Loucy (cell line): ENCODE measurements around the gene MUSK.

Experiments used
- H2AFZ ChIP-seq: fragments of 200-600 bp; sonication (generic); 2 replicates; pipeline ENCODE4 v1.6.0; 2016; ENCODE audit warnings: antibody characterized with exemption, mild to moderate bottlenecking, low read length, moderate library complexity
- H3F3A ChIP-seq: fragments of 200-600 bp; 2 replicates; pipeline ENCODE4 v1.6.0; 2016; ENCODE audit warnings: antibody characterized with exemption, low read depth, mild to moderate bottlenecking
- H3K27me3 ChIP-seq: fragments of 200-600 bp; sonication (generic); 2 replicates; pipeline ENCODE4 v1.6.1; 2014; ENCODE audit warnings: low read length, mild to moderate bottlenecking; ENCODE audit not compliant: insufficient read depth, poor library complexity, severe bottlenecking
- H3K36me3 ChIP-seq: fragments of 200-600 bp; sonication (generic); 2 replicates; pipeline ENCODE4 v1.6.1; 2016; ENCODE audit warnings: low read length; ENCODE audit not compliant: insufficient read depth
- H3K4me1 ChIP-seq: fragments of 200-600 bp; sonication (generic); 2 replicates; pipeline ENCODE4 v1.5.1; 2014; ENCODE audit warnings: low read length, mild to moderate bottlenecking; ENCODE audit not compliant: insufficient read depth, poor library complexity, severe bottlenecking
- H3K4me2 ChIP-seq: fragments of 200-600 bp; sonication (generic); 2 replicates; pipeline ENCODE4 v1.6.0; 2014; ENCODE audit warnings: antibody characterized with exemption, low read length, low read depth, mild to moderate bottlenecking; ENCODE audit not compliant: poor library complexity, severe bottlenecking
- H3K4me3 ChIP-seq: fragments of 200-600 bp; sonication (generic); 2 replicates; pipeline ENCODE4 v1.5.1; 2014; ENCODE audit warnings: low read length, mild to moderate bottlenecking, mixed read lengths; ENCODE audit not compliant: poor library complexity, severe bottlenecking
- H3K79me2 ChIP-seq: fragments of 200-600 bp; sonication (generic); 2 replicates; pipeline ENCODE4 v1.6.1; 2014; ENCODE audit warnings: low read length; ENCODE audit not compliant: insufficient read depth
- H3K9ac ChIP-seq: fragments of 200-600 bp; sonication (generic); 2 replicates; pipeline ENCODE4 v1.6.0; 2014; ENCODE audit warnings: mild to moderate bottlenecking, low read depth, low read length, moderate library complexity; ENCODE audit not compliant: poor library complexity, severe bottlenecking
- H3K9me2 ChIP-seq: fragments of 200-600 bp; sonication (generic); replicated peaks from 2 replicates; pipeline ENCODE4 v1.6.1; 2016; ENCODE audit warnings: low read depth, low read length, mixed read lengths
- H3K9me3 ChIP-seq: fragments of 200-600 bp; sonication (generic); 2 replicates; pipeline ENCODE4 v1.6.1; 2014; ENCODE audit warnings: mild to moderate bottlenecking, antibody characterized with exemption, low read length, low read depth; ENCODE audit not compliant: insufficient read depth
- H4K20me1 ChIP-seq: fragments of 200-600 bp; sonication (generic); 2 replicates; pipeline ENCODE4 v1.6.0; 2014; ENCODE audit warnings: antibody characterized with exemption, low read length, mild to moderate bottlenecking; ENCODE audit not compliant: insufficient read depth, poor library complexity, severe bottlenecking
- CTCF ChIP-seq: fragments of 200-600 bp; sonication (generic); conservative IDR thresholded peaks from 2 replicates; pipeline ENCODE4 v1.5.1; 2014; ENCODE audit warnings: mild to moderate bottlenecking, antibody characterized with exemption, low read length
- EZH2phosphoT487 ChIP-seq: fragments of 200-600 bp; IDR thresholded peaks from 2 replicates; pipeline ENCODE4 v1.6.1; 2018; ENCODE audit warnings: antibody characterized with exemption, mild to moderate bottlenecking, moderate library complexity, borderline replicate concordance

The MUSK gene

GRCh38 chr9:110777196-110777875 lies 108.7 kb downstream of the MUSK start:
- Histone ChIP-seq H3K36me3 (no peaks in the 10 kb centered on the region), H3K4me3 (no peak overlapping the region), H3K4me2 (no peak overlapping the region), H3K9me3 (no peaks in the 10 kb centered on the region), H3K9ac (no peak overlapping the region), H3K27me3 (no peaks in the 10 kb centered on the region), H4K20me1 (no peaks in the 10 kb centered on the region), H2AFZ (no peak overlapping the region), H3K9me2 (no peaks in the 10 kb centered on the region), H3K4me1 (no peaks in the 10 kb centered on the region), H3F3A (no peaks in the 10 kb centered on the region), H3K79me2 (no peaks in the 10 kb centered on the region)
- no peak for TF ChIP-seq EZH2phosphoT487
- TF ChIP-seq CTCF, result no peak

DNA sequence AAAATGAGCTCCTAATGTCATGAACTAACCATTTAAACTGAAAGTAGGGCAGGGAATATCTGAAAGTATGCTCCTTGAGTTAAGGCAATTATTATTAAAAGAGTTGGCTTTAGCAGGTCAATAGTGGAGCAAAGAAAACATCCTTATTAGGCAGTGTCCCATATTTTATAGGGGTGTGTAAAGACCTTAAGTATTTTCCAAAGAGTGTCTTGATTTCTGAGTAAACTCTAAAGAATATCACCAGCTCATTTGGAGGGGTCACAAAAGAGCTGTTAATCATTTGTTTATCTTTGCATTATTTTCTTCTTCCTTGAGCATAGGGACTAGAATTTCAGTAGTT lies 109.3 kb downstream of the MUSK start:
- Histone ChIP-seq H3K79me2 (no peaks in the 10 kb centered on the region), H3K36me3 (no peaks in the 10 kb centered on the region), H3K9me3 (no peaks in the 10 kb centered on the region), H3K4me2 (no peak overlapping the region), H3K4me1 (no peaks in the 10 kb centered on the region), H4K20me1 (no peaks in the 10 kb centered on the region), H3F3A (no peaks in the 10 kb centered on the region), H2AFZ (no peak overlapping the region), H3K4me3 (no peak overlapping the region), H3K9me2 (no peaks in the 10 kb centered on the region), H3K27me3 (no peaks in the 10 kb centered on the region), H3K9ac (no peak overlapping the region)
- TF ChIP-seq EZH2phosphoT487 (no peak), CTCF (no peak)

- H3K4me3 ChIP-seq, result no peak overlapping the region
- TF ChIP-seq EZH2phosphoT487 (no peak), CTCF (no peak)
- H3K36me3 ChIP-seq, result no peaks in the 10 kb centered on the region
- no peaks in the 10 kb centered on the region for H3K79me2 ChIP-seq
- H3K4me1 ChIP-seq, result no peaks in the 10 kb centered on the region
- H4K20me1 ChIP-seq, result no peaks in the 10 kb centered on the region
- H2AFZ ChIP-seq, result no peak overlapping the region
- no peaks in the 10 kb centered on the region for H3K9me2 ChIP-seq
- H3F3A ChIP-seq, result no peaks in the 10 kb centered on the region
- H3K9me3 ChIP-seq, result no peaks in the 10 kb centered on the region
- H3K27me3 ChIP-seq, result no peaks in the 10 kb centered on the region
- no peak overlapping the region for H3K4me2 ChIP-seq
- H3K9ac ChIP-seq, result no peak overlapping the region
Measured at GRCh38 chr9:110782701-110783100, 114.1 kb downstream of the MUSK start.
